NCI-H1105 (cell line): ENCODE data around the gene CAVIN2.
A peak's percentile ranks its signal among the peaks of the same experiment; 100 is the strongest.
"Not testable (repeated sequence)": the region's sequence is repeated elsewhere in the genome, so short reads cannot be mapped to it uniquely, and the experiment has no call there.

Experiments used
- DNase-seq: peaks from one replicate; lab custom pipeline; 2025; lab: John Stamatoyannopoulos, UW

The CAVIN2 gene

DNA sequence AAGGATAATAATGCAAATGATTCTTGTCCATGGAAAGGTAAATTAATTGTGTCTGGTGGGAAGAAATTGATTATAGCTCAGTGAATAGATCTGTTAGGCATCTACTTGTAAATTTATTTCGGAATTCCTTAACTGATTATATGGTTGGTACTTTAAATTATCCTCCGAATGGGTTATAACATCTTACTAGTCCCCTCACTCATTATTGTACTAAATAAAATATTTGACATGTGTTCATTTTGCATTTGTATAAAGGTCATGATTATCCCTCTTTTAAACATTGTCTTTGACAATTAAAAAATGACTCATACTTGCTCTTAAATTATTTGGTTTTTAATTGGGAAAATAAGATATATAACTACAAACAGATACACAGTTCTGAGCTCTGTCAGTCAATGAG is 47.4 kb downstream of the CAVIN2 start:
- no peak for DNase-seq

GRCh38 chr2:191797942-191798876 is 48.7 kb downstream of the CAVIN2 start:
- DNase-seq: peak; percentile 63

DNA sequence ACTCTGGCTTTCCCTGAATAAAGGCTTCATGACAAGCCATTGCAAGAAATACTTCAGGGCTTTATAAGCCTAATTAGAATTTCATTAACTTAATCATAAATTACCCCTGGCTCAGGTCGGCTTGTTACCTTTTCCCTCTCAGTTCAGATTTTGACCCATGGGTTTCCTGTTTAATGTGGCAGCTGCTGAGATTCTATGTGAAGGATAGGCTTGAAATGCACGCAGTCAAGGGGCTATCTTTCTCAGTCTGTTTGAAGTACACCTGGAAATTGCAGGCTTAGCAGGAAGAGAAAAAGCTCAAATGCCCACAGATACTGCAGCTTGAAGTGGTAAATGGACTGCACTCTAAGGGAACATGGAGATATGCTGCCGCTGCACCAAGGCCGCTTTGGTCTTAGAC is 49.4 kb downstream of the CAVIN2 start:
- DNase-seq: peak; percentile 39

GRCh38 chr2:191795715-191796114 is 51.2 kb downstream of the CAVIN2 start:
- no peak for DNase-seq

- no peak for DNase-seq
Measured at GRCh38 chr2:191791953-191792560, 54.8 kb downstream of the CAVIN2 start.

DNA sequence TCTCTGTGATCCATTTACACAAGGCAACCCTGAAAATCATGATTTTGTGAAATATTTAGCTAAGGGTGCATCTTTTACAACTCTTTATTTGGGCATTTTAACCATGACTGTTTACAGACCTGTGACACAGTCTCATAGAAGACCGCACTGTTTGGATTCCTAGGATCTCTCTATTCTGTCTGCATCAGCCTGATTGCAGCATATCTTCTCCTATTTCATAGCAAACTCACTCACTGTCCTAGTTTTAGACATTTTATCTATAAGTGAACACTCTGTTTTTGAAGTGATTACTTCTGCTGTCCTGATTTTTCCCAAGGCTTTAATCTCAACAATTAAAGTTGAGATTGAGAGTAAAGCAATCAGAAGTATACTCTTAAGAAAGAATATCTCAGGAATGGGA is 56.2 kb downstream of the CAVIN2 start:
- DNase-seq: no peak

DNA sequence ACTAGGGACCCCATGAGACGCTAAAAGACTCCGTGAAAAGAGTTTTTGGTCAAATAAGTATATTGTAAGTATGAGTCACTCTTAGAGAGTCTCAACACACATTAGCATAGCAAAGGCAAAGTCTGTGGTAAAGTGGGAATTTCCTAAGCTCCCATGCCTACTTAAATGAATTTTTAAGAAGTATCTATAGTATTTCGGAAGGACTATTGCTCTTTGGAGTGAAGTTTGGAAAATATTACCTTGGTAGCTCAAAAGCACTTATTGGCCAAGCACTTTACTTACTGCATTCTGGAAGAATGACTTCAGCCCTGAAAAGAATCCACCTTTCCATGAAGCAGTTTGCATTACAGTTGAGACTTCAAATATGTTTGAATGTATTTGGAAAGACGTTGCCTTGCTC is 57.1 kb downstream of the CAVIN2 start:
- no peak for DNase-seq

GRCh38 chr2:191786694-191787093 is 60.2 kb downstream of the CAVIN2 start:
- no peak for DNase-seq

- DNase-seq: not testable (repeated sequence)
Measured at GRCh38 chr2:191785651-191786050, 61.2 kb downstream of the CAVIN2 start.
